ENCODE results near the gene PCSK5.

The PCSK5 gene

GRCh38 chr9:75998096-75998780, 107.8 kb downstream of the PCSK5 start:
- in situ Hi-C loops (cut with MboI; ENCODE audit: low sequenced_read_pairs), result no loop called here

GRCh38 chr9:76001459-76001858, 111.0 kb downstream of the PCSK5 start:
- in situ Hi-C loops (cut with MboI; ENCODE audit: low sequenced_read_pairs), result no loop called here

- in situ Hi-C loops (cut with MboI; ENCODE audit: low sequenced_read_pairs), result no loop called here
These were observed 112.6 kb downstream of the PCSK5 start for GRCh38 chr9:76003041-76003440.

GRCh38 chr9:76004526-76004925, 114.1 kb downstream of the PCSK5 start:
- in situ Hi-C loops (cut with MboI; ENCODE audit: low sequenced_read_pairs), result no loop called here

GRCh38 chr9:76007935-76008334, 117.5 kb downstream of the PCSK5 start:
- in situ Hi-C loops (cut with MboI; ENCODE audit: low sequenced_read_pairs), result no loop called here

- in situ Hi-C loops (cut with MboI; ENCODE audit: low sequenced_read_pairs), result no loop called here
These were observed 123.3 kb downstream of the PCSK5 start for GRCh38 chr9:76013809-76014208.

- in situ Hi-C loops (cut with MboI; ENCODE audit: low sequenced_read_pairs), result no loop called here
These were observed 127.8 kb downstream of the PCSK5 start for GRCh38 chr9:76018235-76018634.

- in situ Hi-C loops (cut with MboI; ENCODE audit: low sequenced_read_pairs), result no loop called here
These were observed 128.3 kb downstream of the PCSK5 start for GRCh38 chr9:76018761-76019160.

GRCh38 chr9:76020652-76021051, 130.2 kb downstream of the PCSK5 start:
- in situ Hi-C loops (cut with MboI; ENCODE audit: low sequenced_read_pairs), result no loop called here

GRCh38 chr9:76022317-76022716, 131.8 kb downstream of the PCSK5 start:
- in situ Hi-C loops (cut with MboI; ENCODE audit: low sequenced_read_pairs), result no loop called here

GRCh38 chr9:76023715-76024195, 133.3 kb downstream of the PCSK5 start:
- in situ Hi-C loops (cut with MboI; ENCODE audit: low sequenced_read_pairs), result no loop called here

GRCh38 chr9:76025286-76025685, 134.8 kb downstream of the PCSK5 start:
- in situ Hi-C loops (cut with MboI; ENCODE audit: low sequenced_read_pairs), result no loop called here

GRCh38 chr9:76026796-76027195, 136.3 kb downstream of the PCSK5 start:
- in situ Hi-C loops (cut with MboI; ENCODE audit: low sequenced_read_pairs), result no loop called here

- in situ Hi-C loops (cut with MboI; ENCODE audit: low sequenced_read_pairs), result no loop called here
These were observed 136.9 kb downstream of the PCSK5 start for GRCh38 chr9:76027416-76027815.

- in situ Hi-C loops (cut with MboI; ENCODE audit: low sequenced_read_pairs), result no loop called here
These were observed 137.4 kb downstream of the PCSK5 start for GRCh38 chr9:76027861-76028260.

GRCh38 chr9:76032038-76032796, 141.7 kb downstream of the PCSK5 start:
- in situ Hi-C loops (cut with MboI; ENCODE audit: low sequenced_read_pairs), result no loop called here

GRCh38 chr9:76032797-76033373, 142.4 kb downstream of the PCSK5 start:
- in situ Hi-C loops (cut with MboI; ENCODE audit: low sequenced_read_pairs), result no loop called here

GRCh38 chr9:76034049-76034448, 143.6 kb downstream of the PCSK5 start:
- in situ Hi-C loops (cut with MboI; ENCODE audit: low sequenced_read_pairs), result no loop called here

- in situ Hi-C loops (cut with MboI; ENCODE audit: low sequenced_read_pairs), result no loop called here
These were observed 146.3 kb downstream of the PCSK5 start for GRCh38 chr9:76036762-76037161.

- in situ Hi-C loops (cut with MboI; ENCODE audit: low sequenced_read_pairs), result no loop called here
These were observed 147.2 kb downstream of the PCSK5 start for GRCh38 chr9:76037587-76038225.

- in situ Hi-C loops (cut with MboI; ENCODE audit: low sequenced_read_pairs), result no loop called here
These were observed 148.0 kb downstream of the PCSK5 start for GRCh38 chr9:76038431-76038830.
